Nasal cavity respiratory epithelium epithelial cell of viscerocranial mucosa (primary cell): Measurements from ENCODE around the gene MAGEA12. TPM values are rescaled to one million over a fixed set of nuclear protein-coding genes. Genes with fewer than 3 reads are reported as not detected.

Source experiments
- total RNA-seq: library from RNA; depleted of rRNA; stranded (reverse); fragments of >200 nt; gene quantifications from 2 replicates; pipeline ENCODE4 v1.2.3, GENCODE V29; 2014

Gene MAGEA12, protein sequence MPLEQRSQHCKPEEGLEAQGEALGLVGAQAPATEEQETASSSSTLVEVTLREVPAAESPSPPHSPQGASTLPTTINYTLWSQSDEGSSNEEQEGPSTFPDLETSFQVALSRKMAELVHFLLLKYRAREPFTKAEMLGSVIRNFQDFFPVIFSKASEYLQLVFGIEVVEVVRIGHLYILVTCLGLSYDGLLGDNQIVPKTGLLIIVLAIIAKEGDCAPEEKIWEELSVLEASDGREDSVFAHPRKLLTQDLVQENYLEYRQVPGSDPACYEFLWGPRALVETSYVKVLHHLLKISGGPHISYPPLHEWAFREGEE
- not detected in 2 replicates for total RNA-seq

GRCh38 chrX:152733261-152733975 is at the start of gene MAGEA12, which contains the start of gene CSAG1:
Gene MAGEA12 (plus strand): TSS chrX:152733757. CDS start chrX:152736162, 2,405 bp downstream.
Gene CSAG1 (minus strand): TSS chrX:152733721. CDS start chrX:152732460, 1,261 bp downstream.

GRCh38 chrX:152697952-152698931 is 35.3 kb upstream of the MAGEA12 start, which contains the start of gene MAGEA3:
Gene MAGEA3 (plus strand): TSS chrX:152698794. CDS start chrX:152700833, 2,039 bp downstream.

DNA sequence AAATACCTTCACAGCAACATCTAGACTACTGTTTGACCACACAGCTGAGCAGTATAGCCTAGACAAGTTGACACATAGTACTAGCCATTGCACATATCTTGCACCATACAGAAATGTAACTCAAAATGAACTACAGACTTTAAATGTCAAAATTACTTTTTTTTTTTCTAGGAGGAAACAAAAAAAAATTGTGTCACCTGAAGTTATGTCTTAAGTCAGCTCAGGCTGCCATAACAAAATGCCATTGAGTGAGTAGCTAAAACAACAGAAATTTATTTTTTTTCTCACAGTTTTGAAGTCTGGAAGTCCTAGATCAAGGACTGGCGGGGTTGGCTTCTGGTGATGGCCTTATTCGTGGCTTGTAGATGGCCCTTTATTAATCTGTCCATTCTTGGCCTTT is 24.4 kb upstream of the MAGEA12 start, which contains the start of gene CSAG2:
CSAG2 (minus strand) TSS at position 101 of the 400 bp plus-strand sequence. CDS start 161 bp downstream, outside the sequence.

DNA sequence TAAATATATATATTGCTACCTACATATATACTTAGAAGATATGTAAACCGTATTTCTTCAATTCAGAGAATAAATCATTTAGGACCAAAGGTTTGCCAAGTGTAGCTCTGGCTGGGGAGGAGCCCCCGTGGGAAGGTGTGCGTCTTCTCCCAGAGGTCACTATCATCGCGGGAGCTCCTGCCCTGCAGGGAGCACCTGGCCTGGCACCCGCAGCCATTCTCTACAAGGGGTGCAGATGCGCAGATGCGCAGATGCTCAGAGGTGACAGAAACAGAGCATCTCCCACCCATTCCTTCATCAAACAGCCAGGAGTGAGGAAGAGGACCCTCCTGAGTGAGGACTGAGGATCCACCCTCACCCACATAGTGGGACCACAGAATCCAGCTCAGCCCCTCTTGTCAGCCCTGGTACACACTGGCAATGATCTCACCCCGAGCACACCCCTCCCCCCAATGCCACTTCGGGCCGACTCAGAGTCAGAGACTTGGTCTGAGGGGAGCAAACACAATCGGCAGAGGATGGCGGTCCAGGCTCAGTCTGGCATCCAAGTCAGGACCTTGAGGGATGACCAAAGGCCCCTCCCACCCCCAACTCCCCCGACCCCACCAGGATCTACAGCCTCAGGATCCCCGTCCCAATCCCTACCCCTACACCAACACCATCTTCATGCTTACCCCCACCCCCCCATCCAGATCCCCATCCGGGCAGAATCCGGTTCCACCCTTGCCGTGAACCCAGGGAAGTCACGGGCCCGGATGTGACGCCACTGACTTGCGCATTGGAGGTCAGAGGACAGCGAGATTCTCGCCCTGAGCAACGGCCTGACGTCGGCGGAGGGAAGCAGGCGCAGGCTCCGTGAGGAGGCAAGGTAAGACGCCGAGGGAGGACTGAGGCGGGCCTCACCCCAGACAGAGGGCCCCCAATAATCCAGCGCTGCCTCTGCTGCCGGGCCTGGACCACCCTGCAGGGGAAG is 19.5 kb upstream of the MAGEA12 start, which contains the start of gene MAGEA2B:
MAGEA2B (plus strand) TSS at position 814 of the 973 bp plus-strand sequence. CDS start 2,479 bp downstream, outside the sequence.

GRCh38 chrX:152753686-152754650 is 20.4 kb downstream of the MAGEA12 start, which contains the start of gene MAGEA2:
Gene MAGEA2 (minus strand): TSS chrX:152753842. CDS start chrX:152751363, 2,479 bp downstream.

DNA sequence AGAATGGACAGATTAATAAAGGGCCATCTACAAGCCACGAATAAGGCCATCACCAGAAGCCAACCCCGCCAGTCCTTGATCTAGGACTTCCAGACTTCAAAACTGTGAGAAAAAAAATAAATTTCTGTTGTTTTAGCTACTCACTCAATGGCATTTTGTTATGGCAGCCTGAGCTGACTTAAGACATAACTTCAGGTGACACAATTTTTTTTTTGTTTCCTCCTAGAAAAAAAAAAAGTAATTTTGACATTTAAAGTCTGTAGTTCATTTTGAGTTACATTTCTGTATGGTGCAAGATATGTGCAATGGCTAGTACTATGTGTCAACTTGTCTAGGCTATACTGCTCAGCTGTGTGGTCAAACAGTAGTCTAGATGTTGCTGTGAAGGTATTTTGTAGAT is 25.4 kb downstream of the MAGEA12 start, which contains the start of gene CSAG3:
CSAG3 (plus strand) TSS at position 301 of the 400 bp plus-strand sequence.

GRCh38 chrX:152769549-152770289 is 36.2 kb downstream of the MAGEA12 start, which contains the start of gene MAGEA6:
Gene MAGEA6 (minus strand): TSS chrX:152769689. CDS start chrX:152767650, 2,039 bp downstream.

Other genes starting within 250 kb of the MAGEA12 start
- gene GABRQ, start 95.9 kb upstream of the MAGEA12 start, total RNA-seq = under 0.01 and 0.34 TPM in 2 replicates
- gene MAGEA3, start 35.0 kb upstream of the MAGEA12 start, total RNA-seq = not detected in 2 replicates
- not detected in 2 replicates for gene CSAG2, start 24.5 kb upstream of the MAGEA12 start, total RNA-seq
- gene MAGEA2B, start 19.1 kb upstream of the MAGEA12 start, total RNA-seq = not detected in 2 replicates
- not detected in 2 replicates for gene CSAG1, start within 50 bp of the MAGEA12 start, total RNA-seq
- not detected in 2 replicates for gene MAGEA2, start 20.1 kb downstream of the MAGEA12 start, total RNA-seq
- gene CSAG3, start 25.5 kb downstream of the MAGEA12 start, total RNA-seq = not detected in 2 replicates
- not detected in 2 replicates for gene MAGEA6, start 35.9 kb downstream of the MAGEA12 start, total RNA-seq
- 26.3 and 28.2 TPM in 2 replicates for gene CETN2, start 97.0 kb downstream of the MAGEA12 start, total RNA-seq
- gene NSDHL, start 97.3 kb downstream of the MAGEA12 start, total RNA-seq = 20.8 and 28.8 TPM in 2 replicates
- 143 and 162 TPM in 2 replicates for gene ZNF185, start 164.3 kb downstream of the MAGEA12 start, total RNA-seq